HCT116 (cell line): Measurements from ENCODE around the gene IL21R. TPM values are rescaled to one million over a fixed set of nuclear protein-coding genes. Genes with fewer than 3 reads are reported as not detected.

Experiments used
- ATAC-seq: fragments of 200-7000 bp; cut with Tn5 transposase; 2 replicates; pipeline ENCODE4 v1.9.1; 2020; ENCODE audit warnings: mild to moderate bottlenecking, moderate library complexity
- BruUV-seq: library from RNA; stranded (reverse); fragments of 400-500 nt; replicated peaks from 2 replicates; lab custom pipeline; 2021; lab: Mats Ljungman, UMichigan
- CTCF ChIA-PET: fragments of 300-600 bp; sonication (Branson Sonifier 250); formaldehyde crosslinking; loops from one replicate; lab custom pipeline; 2021; ENCODE audit warnings: antibody characterized with exemption; lab: Charles Lee
- POLR2A ChIA-PET: fragments of 300-600, 350-600 bp; sonication (Branson Sonifier 250); formaldehyde crosslinking; loops from one replicate; lab custom pipeline; 2021; ENCODE audit warnings: antibody characterized with exemption; lab: Charles Lee
- RAD21 ChIA-PET, 2 experiments: fragments of 300-600 bp; sonication (Branson Sonifier 250); formaldehyde crosslinking; loops; one replicate each; lab custom pipeline; 2023; ENCODE audit warnings: low total read pairs in 2 of 2; ENCODE audit not compliant: uncharacterized antibody in 2 of 2, unreplicated experiment in 2 of 2, low non-redundant PET in 1 of 2; lab: Charles Lee
- DNase-seq: peaks from one replicate; pipeline ENCODE4 v3.0.0-alpha.2; 2010; ENCODE audit warnings: low read depth, low spot score
- H2AFZ ChIP-seq: fragments of 200-600 bp; shearing (Covaris generic), sonication (generic); 2 replicates; pipeline ENCODE4 v1.6.1; 2017; ENCODE audit warnings: low read depth, mixed run types, mixed read lengths, antibody characterized with exemption, low read length; ENCODE audit not compliant: poor library complexity, severe bottlenecking
- H3K27ac ChIP-seq: 2 replicates; pipeline ENCODE4 v1.5.1; 2012; ENCODE audit warnings: low read depth, low read length
- H3K27me3 ChIP-seq: fragments of 200-600 bp; sonication (generic); 2 replicates; pipeline ENCODE4 v1.6.1; 2016; ENCODE audit warnings: mixed run types, low read length, mixed read lengths; ENCODE audit not compliant: insufficient read depth
- H3K36me3 ChIP-seq, 2 experiments: fragments of 200-500 bp in 1 of 2; fragments of 200-600 bp in 1 of 2; sonication (Bioruptor generic) in 1 of 2; sonication (generic) in 1 of 2; 2 replicates each; pipeline versions ENCODE4 v1.5.1 to v1.6.1; 2014 to 2016; ENCODE audit warnings: low read length in 2 of 2, inconsistent platforms in 1 of 2, mixed read lengths in 1 of 2, mixed run types in 1 of 2; ENCODE audit not compliant: insufficient read depth in 2 of 2, control insufficient read depth in 1 of 2
- H3K4me1 ChIP-seq, 2 experiments: fragments of 200-600 bp in 1 of 2; sonication (generic) in 1 of 2; 2 replicates each; pipeline versions ENCODE4 v1.5.1 to v1.6.1; 2012 to 2017; ENCODE audit warnings: low read length in 2 of 2, inconsistent platforms in 1 of 2, mild to moderate bottlenecking in 1 of 2, mixed read lengths in 1 of 2, mixed run types in 1 of 2, moderate library complexity in 1 of 2; ENCODE audit not compliant: insufficient read depth in 2 of 2, control insufficient read depth in 1 of 2
- H3K4me2 ChIP-seq: fragments of 200-600 bp; sonication (generic); 2 replicates; pipeline ENCODE4 v1.6.1; 2017; ENCODE audit warnings: mixed run types, low read length, mixed read lengths
- H3K4me3 ChIP-seq, 2 experiments: fragments of 200-600 bp in 1 of 2; sonication (generic) in 1 of 2; replicated peaks in 1 of 2; 2 replicates each; pipeline ENCODE4 v1.5.1; 2011 to 2016; ENCODE audit warnings: low read length in 2 of 2, control low read depth in 1 of 2, low read depth in 1 of 2, mild to moderate bottlenecking in 1 of 2, mixed read lengths in 1 of 2, mixed run types in 1 of 2
- H3K79me2 ChIP-seq: fragments of 200-600 bp; sonication (generic); 2 replicates; pipeline ENCODE4 v1.6.1; 2017; ENCODE audit warnings: mild to moderate bottlenecking, mixed run types, low read length, moderate library complexity, mixed read lengths; ENCODE audit not compliant: insufficient read depth
- H3K9ac ChIP-seq: fragments of 200-600 bp; sonication (generic); 2 replicates; pipeline ENCODE4 v1.6.1; 2016; ENCODE audit warnings: low read length, mixed read lengths
- H3K9me2 ChIP-seq: fragments of 200-600 bp; sonication (generic), shearing (Covaris generic); 2 replicates; pipeline ENCODE4 v1.6.1; 2017; ENCODE audit warnings: mixed run types, mild to moderate bottlenecking, moderate library complexity; ENCODE audit not compliant: insufficient read depth
- H3K9me3 ChIP-seq, 2 experiments: fragments of 200-500 bp in 1 of 2; fragments of 200-600 bp in 1 of 2; sonication (Bioruptor generic) in 1 of 2; sonication (generic) in 1 of 2; 2 replicates each; pipeline ENCODE4 v1.6.1; 2014 to 2017; ENCODE audit warnings: low read length in 2 of 2, mixed read lengths in 2 of 2, inconsistent platforms in 1 of 2, low read depth in 1 of 2, mild to moderate bottlenecking in 1 of 2, mixed run types in 1 of 2, moderate library complexity in 1 of 2; ENCODE audit not compliant: control insufficient read depth in 1 of 2, insufficient read depth in 1 of 2
- H4K20me1 ChIP-seq: fragments of 200-600 bp; sonication (generic), shearing (Covaris generic); 2 replicates; pipeline ENCODE4 v1.6.1; 2017; ENCODE audit warnings: mixed run types, mild to moderate bottlenecking, moderate library complexity; ENCODE audit not compliant: insufficient read depth
- ATF3 ChIP-seq: IDR thresholded peaks from 2 replicates; pipeline ENCODE4 v1.6.1; 2012
- CEBPB ChIP-seq: IDR thresholded peaks from 2 replicates; pipeline ENCODE4 v1.6.1; 2012; ENCODE audit warnings: low read depth
- ELF1 ChIP-seq: IDR thresholded peaks from 2 replicates; pipeline ENCODE4 v1.6.1; 2012; ENCODE audit warnings: low read depth, borderline replicate concordance
- FOSL1 ChIP-seq: IDR thresholded peaks from 2 replicates; pipeline ENCODE4 v1.6.1; 2012; ENCODE audit warnings: low read depth
- JUND ChIP-seq: IDR thresholded peaks from 2 replicates; pipeline ENCODE4 v1.6.1; 2012
- POLR2A ChIP-seq: IDR thresholded peaks from 2 replicates; pipeline ENCODE4 v1.7.0; 2011; ENCODE audit warnings: borderline replicate concordance; ENCODE audit not compliant: insufficient read depth, insufficient read length; ENCODE audit errors: extremely low read depth
- REST ChIP-seq: IDR thresholded peaks from 2 replicates; pipeline ENCODE4 v1.6.1; 2012; ENCODE audit warnings: low read depth
- SIN3A ChIP-seq: IDR thresholded peaks from 2 replicates; pipeline ENCODE4 v1.6.1; 2012; ENCODE audit warnings: low read depth
- SRF ChIP-seq: IDR thresholded peaks from 2 replicates; pipeline ENCODE4 v1.6.1; 2012; ENCODE audit warnings: low read depth
- TCF7L2 ChIP-seq: IDR thresholded peaks from 2 replicates; pipeline ENCODE4 v1.7.0; 2011; ENCODE audit warnings: borderline replicate concordance, inconsistent platforms; ENCODE audit not compliant: insufficient read depth, insufficient read length; ENCODE audit errors: extremely low read depth
- YY1 ChIP-seq: IDR thresholded peaks from 2 replicates; pipeline ENCODE4 v1.6.1; 2011; ENCODE audit warnings: low read length, low read depth, moderate library complexity, mild to moderate bottlenecking; ENCODE audit not compliant: insufficient replicate concordance; ENCODE audit errors: extremely low read depth
- ZBTB33 ChIP-seq: IDR thresholded peaks from 2 replicates; pipeline ENCODE4 v1.6.1; 2011; ENCODE audit warnings: mild to moderate bottlenecking, low read length, moderate library complexity; ENCODE audit not compliant: insufficient replicate concordance; ENCODE audit errors: extremely low read depth
- ZNF274 ChIP-seq: fragments of 200-500 bp; sonication (Bioruptor generic); IDR thresholded peaks from 2 replicates; pipeline ENCODE4 v1.6.1; 2014; ENCODE audit warnings: mild to moderate bottlenecking, low read depth, low read length, inconsistent platforms
- intact Hi-C: fragments of 100-400 bp; cut with micrococcal nuclease; formaldehyde crosslinking; loops from 2 replicates; pipeline ENCODE4 v1.10.0; 2022
- total RNA-seq: library from RNA; stranded (reverse); gene quantifications from one replicate; pipeline ENCODE4 v1.2.1, GENCODE V29; 2021; ENCODE audit not compliant: unreplicated experiment
- TF ChIP-seq, protein P1 (sequence below): IDR thresholded peaks from 2 replicates; pipeline ENCODE4 v1.6.1; 2012

The IL21R gene
- total RNA-seq, 1 experiment from 2014 or later: 1.2 TPM

DNA sequence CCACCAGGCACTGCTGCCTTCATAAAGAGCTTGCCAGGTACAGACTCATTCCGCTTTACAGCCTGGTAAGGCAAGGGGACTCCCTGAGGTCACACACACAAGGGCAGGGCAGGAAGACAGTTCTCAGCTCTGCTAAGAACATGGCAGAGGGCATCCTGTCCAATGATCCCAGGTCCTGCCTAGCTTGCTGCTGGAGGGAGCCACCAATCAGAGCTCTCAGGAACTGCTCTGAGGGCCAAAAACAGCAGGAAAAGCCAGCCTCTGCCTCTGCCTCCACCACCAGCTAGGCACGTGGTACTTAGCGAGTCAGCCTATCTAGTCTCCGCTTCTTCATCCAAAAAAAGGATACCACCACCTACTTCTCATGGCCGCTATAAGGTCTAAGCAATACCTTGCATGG, 81.7 kb downstream of the IL21R start (continued):
- TF ChIP-seq JUND (no peak), SRF (no peak), CEBPB (no peak), SIN3A (no peak)

DNA sequence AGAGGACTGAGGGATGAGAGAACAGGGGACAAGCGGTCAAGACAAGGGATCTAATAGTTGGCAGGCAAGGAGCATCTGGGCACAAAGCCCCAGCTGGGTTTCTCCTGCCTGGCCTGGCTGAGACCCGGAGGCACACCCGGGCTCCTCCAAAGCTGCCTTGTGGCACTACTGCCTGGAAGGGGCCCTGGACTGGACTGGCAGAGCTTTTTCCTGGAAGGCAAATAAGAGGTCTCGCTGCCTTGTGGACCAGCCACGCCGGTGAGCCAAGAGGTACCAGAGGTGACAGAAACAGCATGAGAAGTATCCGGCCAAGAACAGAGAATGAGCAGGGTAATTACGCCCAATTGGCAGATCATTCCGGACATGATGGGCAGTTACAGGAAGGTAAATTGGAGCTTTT, 83.2 kb downstream of the IL21R start:
- BruUV-seq: no TSS peak
- H3K9me2 ChIP-seq: no peaks in the 10 kb centered on the region
- H3K9me3 ChIP-seq: no peaks in the 10 kb centered on the region
- no peak overlapping the region for H2AFZ ChIP-seq
- POLR2A ChIA-PET: no interaction called here
- no peak for TF ChIP-seq REST
- no peak for TF ChIP-seq ZNF274
- no peak for TF ChIP-seq ZBTB33
- no peak for TF ChIP-seq ATF3
- no peak for TF ChIP-seq CEBPB
- TF ChIP-seq, protein P1, sequence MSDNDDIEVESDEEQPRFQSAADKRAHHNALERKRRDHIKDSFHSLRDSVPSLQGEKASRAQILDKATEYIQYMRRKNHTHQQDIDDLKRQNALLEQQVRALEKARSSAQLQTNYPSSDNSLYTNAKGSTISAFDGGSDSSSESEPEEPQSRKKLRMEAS: no peak
- no peak for TF ChIP-seq POLR2A
- TF ChIP-seq YY1: no peak
- no peak for TF ChIP-seq TCF7L2
- no peak for TF ChIP-seq SIN3A
- no peak for TF ChIP-seq ELF1
- no peak for TF ChIP-seq FOSL1
- RAD21 ChIA-PET: no interaction called here
- H3K79me2 ChIP-seq: no peaks in the 10 kb centered on the region
- H3K4me3 ChIP-seq: no peak overlapping the region
- no peaks in the 10 kb centered on the region for H3K4me1 ChIP-seq
- H4K20me1 ChIP-seq: no peaks in the 10 kb centered on the region
- ATAC-seq (no peak), DNase-seq (no peak)
- H3K27ac ChIP-seq: no peak overlapping the region
- CTCF ChIA-PET: no interaction called here
- H3K36me3 ChIP-seq: peaks cover 62 to 70% of the 10 kb centered on the region in 2 experiments
- no peak overlapping the region for H3K9ac ChIP-seq
- no peaks in the 10 kb centered on the region for H3K27me3 ChIP-seq
- intact Hi-C loops: no loop called here
- H3K4me2 ChIP-seq: no peak overlapping the region
